Testis (tissue), 3 donors: ENCODE data around the gene SLCO3A1. TPM values are rescaled to one million over a fixed set of nuclear protein-coding genes. Genes with fewer than 3 reads are reported as not detected.

Experiments
- DNase-seq: peaks from one replicate; pipeline ENCODE4 v3.0.0-alpha.2; 2019
- H3K27ac ChIP-seq, 2 donors: fragments of 200-600 bp; sonication (generic); one replicate each; pipeline ENCODE4 v1.5.1; 2019
- H3K27me3 ChIP-seq: fragments of 200-600 bp; sonication (generic); one replicate; pipeline ENCODE4 v1.5.1; 2019
- H3K36me3 ChIP-seq: fragments of 200-600 bp; sonication (generic); one replicate; pipeline ENCODE4 v1.5.1; 2017; ENCODE audit warnings: low read depth; ENCODE audit errors: missing control alignments
- H3K4me1 ChIP-seq: fragments of 200-600 bp; sonication (generic); one replicate; pipeline ENCODE4 v1.5.1; 2019
- H3K4me3 ChIP-seq, 2 donors: fragments of 200-600 bp; sonication (generic); one replicate each; pipeline ENCODE4 v1.5.1; 2017 to 2019
- H3K9me3 ChIP-seq: fragments of 200-600 bp; sonication (generic); one replicate; pipeline ENCODE4 v1.5.1; 2017
- POLR2A ChIP-seq: fragments of 450-650 bp; IDR thresholded peaks from one replicate; pipeline ENCODE4 v1.6.1; 2017; ENCODE audit warnings: antibody characterized with exemption, mild to moderate bottlenecking, moderate library complexity
- WGBS, 2 donors: methylation state at CpG; one replicate each; pipeline ENCODE4 v1.1.5; 2018; 5-methylcytosine and 5-hydroxymethylcytosine counted together
- intact Hi-C: fragments of 100-400 bp; cut with DNase I; formaldehyde crosslinking; loops from one replicate; pipeline ENCODE4 v1.15.1; 2023; ENCODE audit warnings: low total_unique reads
- polyA plus RNA-seq: library from polyadenylated mRNA; stranded (reverse); fragments of 350-450 nt; fragmentation: Illumina TruSeq; extraction: RNeasy Lipid Tissue Mini Kit (QIAGEN cat#74804); gene quantifications from one replicate; pipeline ENCODE4 v1.2.3, GENCODE V29; 2014; ENCODE audit warnings: low read depth, low replicate concordance; ENCODE audit not compliant: insufficient read depth
- total RNA-seq, 2 donors: library from RNA; depleted of rRNA; stranded (reverse); fragments of >200 nt; gene quantifications; one replicate each; pipeline ENCODE4 v1.2.3, GENCODE V29; 2016
- TF ChIP-seq, protein P1 (sequence below), 3 experiments: fragments of 450-650 bp in 2 of 3; fragments of 200-600 bp in 1 of 3; sonication (generic) in 1 of 3; IDR thresholded peaks; one replicate each; pipeline ENCODE4 v1.5.1; 2016 to 2019; ENCODE audit warnings: antibody characterized with exemption in 3 of 3, mild to moderate bottlenecking in 2 of 3, moderate library complexity in 1 of 3

Gene SLCO3A1
- total and polyA plus RNA-seq, 3 donors from 2014 or later, result 76.3 to 144 (median 77.2) TPM

DNA sequence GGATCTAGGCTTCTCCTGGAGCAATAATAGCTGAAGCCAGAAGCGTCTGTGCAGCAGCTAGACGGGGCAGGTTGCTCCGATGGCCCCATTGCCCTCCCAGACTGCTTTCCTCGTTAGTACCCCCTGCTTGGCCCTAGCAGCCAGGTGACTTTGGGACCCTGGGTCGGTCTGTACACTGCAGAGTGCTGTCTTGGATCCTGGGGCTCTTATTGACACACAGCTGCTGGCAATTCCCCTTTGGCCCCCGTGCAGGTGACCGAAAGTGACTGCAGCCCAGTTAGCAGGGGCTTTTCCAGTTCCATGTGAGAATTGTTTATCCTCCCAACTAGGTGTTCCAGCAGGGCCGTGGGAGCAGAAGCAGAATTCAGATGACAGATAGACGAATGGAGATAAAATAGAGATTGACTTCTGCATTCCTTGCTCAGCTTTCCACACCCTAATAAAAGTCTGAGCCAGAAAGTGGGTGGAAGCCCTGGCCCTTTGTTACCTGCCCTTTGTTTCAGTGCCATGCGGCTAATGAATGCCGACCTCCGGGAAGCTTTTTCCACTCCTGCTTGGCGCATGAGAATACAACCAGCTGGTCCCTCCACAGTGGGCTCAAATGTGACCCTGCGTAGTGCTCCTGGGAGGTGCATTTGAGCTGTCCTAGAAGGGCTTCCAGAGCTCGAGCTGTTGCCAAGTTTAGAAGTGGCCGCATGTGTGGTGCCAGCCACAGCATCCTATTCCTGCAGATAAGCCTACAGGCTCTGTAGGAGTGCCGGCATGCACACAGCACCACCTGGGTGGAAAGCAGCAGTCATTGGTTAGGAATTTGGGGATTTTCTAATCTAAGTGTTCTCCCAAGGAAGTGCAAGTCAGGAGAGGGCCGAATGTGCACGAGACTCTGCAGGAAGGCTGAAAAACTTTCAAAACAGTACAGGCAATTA is 94.4 kb downstream of the SLCO3A1 start:
- 59 to 67% methylated on average over 19 of the region's 19 CpGs for WGBS, 2 donors
- no peaks in the 10 kb centered on the region for H3K9me3 ChIP-seq
- intact Hi-C loops, result no loop called here
- no peaks in the 10 kb centered on the region for H3K36me3 ChIP-seq
- TF ChIP-seq, protein P1, sequence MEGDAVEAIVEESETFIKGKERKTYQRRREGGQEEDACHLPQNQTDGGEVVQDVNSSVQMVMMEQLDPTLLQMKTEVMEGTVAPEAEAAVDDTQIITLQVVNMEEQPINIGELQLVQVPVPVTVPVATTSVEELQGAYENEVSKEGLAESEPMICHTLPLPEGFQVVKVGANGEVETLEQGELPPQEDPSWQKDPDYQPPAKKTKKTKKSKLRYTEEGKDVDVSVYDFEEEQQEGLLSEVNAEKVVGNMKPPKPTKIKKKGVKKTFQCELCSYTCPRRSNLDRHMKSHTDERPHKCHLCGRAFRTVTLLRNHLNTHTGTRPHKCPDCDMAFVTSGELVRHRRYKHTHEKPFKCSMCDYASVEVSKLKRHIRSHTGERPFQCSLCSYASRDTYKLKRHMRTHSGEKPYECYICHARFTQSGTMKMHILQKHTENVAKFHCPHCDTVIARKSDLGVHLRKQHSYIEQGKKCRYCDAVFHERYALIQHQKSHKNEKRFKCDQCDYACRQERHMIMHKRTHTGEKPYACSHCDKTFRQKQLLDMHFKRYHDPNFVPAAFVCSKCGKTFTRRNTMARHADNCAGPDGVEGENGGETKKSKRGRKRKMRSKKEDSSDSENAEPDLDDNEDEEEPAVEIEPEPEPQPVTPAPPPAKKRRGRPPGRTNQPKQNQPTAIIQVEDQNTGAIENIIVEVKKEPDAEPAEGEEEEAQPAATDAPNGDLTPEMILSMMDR (IDR thresholded peaks at IDR 0.05), result no peak
- TF ChIP-seq POLR2A, result no peak
- H3K4me1 ChIP-seq, result peaks cover 19% of the 10 kb centered on the region
- H3K27ac ChIP-seq, result no peak overlapping the region
- no peak overlapping the region for H3K4me3 ChIP-seq
- no peak for DNase-seq
- H3K27me3 ChIP-seq, result no peaks in the 10 kb centered on the region

DNA sequence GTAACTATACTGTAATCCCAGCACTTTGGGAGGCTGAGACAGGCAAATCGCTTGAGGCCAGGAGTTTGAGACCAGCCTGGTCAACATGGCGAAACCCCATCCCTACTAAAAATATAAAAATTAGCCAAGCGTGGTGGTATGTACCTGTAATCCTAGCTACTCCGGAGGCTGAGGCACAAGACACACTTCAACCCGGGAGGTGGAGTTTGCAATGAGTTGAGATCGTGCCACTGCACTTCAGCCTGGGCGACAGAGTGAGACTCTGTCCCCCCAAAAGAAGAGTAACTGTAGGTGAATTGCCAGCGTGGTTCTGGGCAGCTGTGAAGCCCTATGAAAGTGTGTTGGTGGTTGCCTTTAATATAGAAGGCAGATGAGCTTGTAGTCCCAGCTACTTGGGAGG is 95.9 kb downstream of the SLCO3A1 start:
- Histone ChIP-seq H3K9me3 (no peaks in the 10 kb centered on the region), H3K36me3 (no peaks in the 10 kb centered on the region), H3K27ac (no peak overlapping the region), H3K27me3 (no peaks in the 10 kb centered on the region), H3K4me1 (peaks cover 11% of the 10 kb centered on the region), H3K4me3 (no peak overlapping the region)
- TF ChIP-seq, protein P1 (IDR thresholded peaks at IDR 0.05), result no peak
- no peak for TF ChIP-seq POLR2A
- intact Hi-C loops, result no loop called here
- DNase-seq, result no peak
- WGBS, 2 donors, result 93 to 97% methylated on average over 7 to 8 of the region's 8 CpGs

DNA sequence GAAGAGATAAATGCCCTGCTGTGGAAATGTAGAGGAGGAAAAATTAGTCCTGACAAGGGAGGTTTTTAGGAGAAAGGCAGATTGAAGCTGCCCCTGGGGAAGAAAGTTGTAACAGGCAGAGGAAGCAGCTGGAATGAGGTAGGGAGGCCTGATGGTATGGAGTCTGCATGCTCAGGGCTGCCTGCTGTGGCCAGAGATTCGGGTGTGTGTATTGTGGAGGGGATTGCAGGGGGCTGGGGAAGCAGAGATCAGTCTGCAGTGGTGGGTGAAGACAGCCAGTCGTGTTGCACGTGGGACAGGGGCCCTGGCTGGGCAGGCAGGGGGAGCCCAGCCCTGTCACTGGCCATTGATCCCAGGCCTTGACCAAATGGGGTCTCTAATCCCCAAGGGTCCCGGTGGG is 96.5 kb downstream of the SLCO3A1 start:
- no peak for TF ChIP-seq POLR2A
- TF ChIP-seq, protein P1 (IDR thresholded peaks at IDR 0.05), result no peak
- H3K27ac ChIP-seq, result no peak overlapping the region
- intact Hi-C loops, result no loop called here

DNA sequence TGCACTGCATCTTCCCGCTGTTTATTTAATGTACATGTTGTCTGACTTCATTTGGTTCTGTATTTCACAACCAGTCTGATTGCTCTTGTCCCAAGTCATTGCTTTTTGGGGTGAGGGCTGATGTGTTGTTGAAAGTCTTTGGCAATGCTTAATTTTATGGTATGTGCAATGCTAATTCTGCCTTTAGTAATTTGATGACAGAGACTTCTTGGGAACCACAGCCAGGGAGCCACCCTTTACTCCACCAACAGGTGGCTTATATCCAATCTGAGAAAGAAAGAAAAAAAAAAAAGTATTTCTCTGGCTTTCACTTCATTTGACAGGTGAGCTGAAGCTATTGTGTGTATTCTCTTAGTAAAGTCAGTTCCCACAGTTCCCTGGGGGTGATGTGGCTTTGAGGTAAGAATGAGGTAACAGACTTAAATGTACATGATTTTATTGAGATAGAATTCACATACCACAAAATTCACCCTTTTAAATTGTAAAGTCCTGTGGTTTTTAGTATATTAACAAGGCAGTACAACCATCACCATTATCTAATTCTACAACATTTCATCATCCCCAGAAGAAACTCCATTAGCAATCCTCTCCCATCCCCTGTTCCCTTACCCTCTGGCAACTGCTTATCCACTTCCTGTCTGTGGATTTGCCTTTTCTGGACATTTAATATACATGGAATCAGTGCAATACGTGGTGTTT is 97.3 kb downstream of the SLCO3A1 start:
- no peaks in the 10 kb centered on the region for H3K36me3 ChIP-seq
- TF ChIP-seq POLR2A, result no peak
- TF ChIP-seq, protein P1 (IDR thresholded peaks at IDR 0.05), result no peak
- H3K4me1 ChIP-seq, result peaks cover 11% of the 10 kb centered on the region
- intact Hi-C loops, result no loop called here
- H3K27me3 ChIP-seq, result no peaks in the 10 kb centered on the region
- no peaks in the 10 kb centered on the region for H3K9me3 ChIP-seq
- H3K27ac ChIP-seq, result no peak overlapping the region
- no peak overlapping the region for H3K4me3 ChIP-seq
- no peak for DNase-seq
- 86 to 91% methylated on average over 2 of the region's 2 CpGs for WGBS, 2 donors

More for the DNA sequence above, 96.5 kb downstream of the SLCO3A1 start:
- H3K4me3 ChIP-seq, result no peak overlapping the region
- no peaks in the 10 kb centered on the region for H3K9me3 ChIP-seq
- DNase-seq, result no peak
- peaks cover 11% of the 10 kb centered on the region for H3K4me1 ChIP-seq
- no peaks in the 10 kb centered on the region for H3K36me3 ChIP-seq
- no peaks in the 10 kb centered on the region for H3K27me3 ChIP-seq
- 77 to 79% methylated on average over 4 of the region's 4 CpGs for WGBS, 2 donors
